Suprapubic skin (tissue), 3 donors: ENCODE data around the gene BCKDHA.

Source experiments
- POLR2A ChIP-seq, 2 donors: fragments of 450-650 bp; IDR thresholded peaks; one replicate each; pipeline ENCODE4 v1.6.1; 2017; ENCODE audit warnings: antibody characterized with exemption in 2 of 2, mild to moderate bottlenecking in 2 of 2, moderate library complexity in 2 of 2
- TF ChIP-seq, protein P1 (sequence below), 2 donors: fragments of 200-600 bp in 1 of 2; fragments of 450-650 bp in 1 of 2; sonication (generic) in 1 of 2; IDR thresholded peaks; one replicate each; pipeline ENCODE4 v1.5.1; 2016 to 2019; ENCODE audit warnings: antibody characterized with exemption in 2 of 2, mild to moderate bottlenecking in 1 of 2, moderate library complexity in 1 of 2

- TF ChIP-seq, protein P1, sequence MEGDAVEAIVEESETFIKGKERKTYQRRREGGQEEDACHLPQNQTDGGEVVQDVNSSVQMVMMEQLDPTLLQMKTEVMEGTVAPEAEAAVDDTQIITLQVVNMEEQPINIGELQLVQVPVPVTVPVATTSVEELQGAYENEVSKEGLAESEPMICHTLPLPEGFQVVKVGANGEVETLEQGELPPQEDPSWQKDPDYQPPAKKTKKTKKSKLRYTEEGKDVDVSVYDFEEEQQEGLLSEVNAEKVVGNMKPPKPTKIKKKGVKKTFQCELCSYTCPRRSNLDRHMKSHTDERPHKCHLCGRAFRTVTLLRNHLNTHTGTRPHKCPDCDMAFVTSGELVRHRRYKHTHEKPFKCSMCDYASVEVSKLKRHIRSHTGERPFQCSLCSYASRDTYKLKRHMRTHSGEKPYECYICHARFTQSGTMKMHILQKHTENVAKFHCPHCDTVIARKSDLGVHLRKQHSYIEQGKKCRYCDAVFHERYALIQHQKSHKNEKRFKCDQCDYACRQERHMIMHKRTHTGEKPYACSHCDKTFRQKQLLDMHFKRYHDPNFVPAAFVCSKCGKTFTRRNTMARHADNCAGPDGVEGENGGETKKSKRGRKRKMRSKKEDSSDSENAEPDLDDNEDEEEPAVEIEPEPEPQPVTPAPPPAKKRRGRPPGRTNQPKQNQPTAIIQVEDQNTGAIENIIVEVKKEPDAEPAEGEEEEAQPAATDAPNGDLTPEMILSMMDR (IDR thresholded peaks at IDR 0.05): no peak
- no peak for TF ChIP-seq POLR2A (IDR thresholded peaks at IDR 0.05)
Measured at GRCh38 chr19:41441321-41441945, 43.8 kb downstream of the BCKDHA start.
